RPMI7951 (cell line): ENCODE measurements around the gene TTC7B. TPM values are rescaled to one million over a fixed set of nuclear protein-coding genes. Genes with fewer than 3 reads are reported as not detected.
A peak's percentile ranks its signal among the peaks of the same experiment; 100 is the strongest.

Source experiments
- DNase-seq: peaks from one replicate; pipeline ENCODE4 v3.0.0-alpha.2; 2012; ENCODE audit warnings: low read depth
- total RNA-seq: library from RNA; depleted of rRNA; stranded (reverse); fragments of >200 nt; shearing (Covaris generic); gene quantifications from 2 replicates; pipeline ENCODE4 v1.2.3, GENCODE V29; 2014

TTC7B gene
- total RNA-seq, 1 experiment from 2014 or later, result 22.1 TPM

GRCh38 chr14:90546767-90547166 is 269.5 kb downstream of the TTC7B start:
- no peak for DNase-seq

GRCh38 chr14:90545966-90546751 is 270.1 kb downstream of the TTC7B start:
- DNase-seq, result no peak

GRCh38 chr14:90545382-90545781 is 270.8 kb downstream of the TTC7B start:
- DNase-seq, result no peak

DNA sequence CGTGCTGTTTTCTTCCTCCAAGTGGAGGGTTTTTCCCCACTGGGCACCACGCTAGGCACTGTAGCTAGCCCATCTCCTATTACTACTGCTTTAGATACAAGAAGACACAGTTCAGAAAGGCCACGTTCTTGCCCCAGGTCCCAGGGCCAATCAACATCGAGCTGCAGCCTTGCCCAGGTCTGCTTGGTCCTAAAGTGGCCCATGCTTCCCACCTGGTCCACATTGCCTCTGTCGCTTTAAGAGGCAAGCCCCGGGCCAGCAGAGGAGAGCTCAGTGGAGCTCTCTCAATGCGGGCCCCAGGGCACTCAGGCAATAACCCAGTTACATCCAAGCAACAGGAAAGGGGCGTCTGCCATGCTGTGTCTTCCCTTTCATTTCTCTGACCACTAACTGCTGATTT is 271.3 kb downstream of the TTC7B start:
- DNase-seq, result no peak

GRCh38 chr14:90544566-90544965 is 271.7 kb downstream of the TTC7B start:
- no peak for DNase-seq

- no peak for DNase-seq
Observed at GRCh38 chr14:90543876-90544275, 272.4 kb downstream of the TTC7B start.

GRCh38 chr14:90541076-90541634 is 275.1 kb downstream of the TTC7B start:
- no peak for DNase-seq

DNA sequence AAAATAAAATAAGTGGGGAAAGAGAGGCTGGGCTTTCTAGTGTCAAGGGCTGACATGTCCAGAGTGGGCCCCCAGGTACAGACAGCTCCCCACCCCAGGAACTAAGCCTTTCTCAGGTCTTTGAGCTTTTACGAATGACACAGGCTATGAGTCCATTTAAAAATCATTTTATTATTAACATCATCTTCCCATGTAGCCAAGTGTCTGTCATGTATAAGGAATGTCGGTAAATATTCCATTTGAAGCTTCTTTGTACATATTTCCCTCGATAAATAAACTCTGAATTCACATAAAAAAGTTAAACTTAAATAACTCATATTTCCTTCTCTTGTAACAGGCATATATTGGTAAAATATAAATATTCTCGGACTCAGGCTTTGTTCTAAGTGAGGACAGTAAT is 275.8 kb downstream of the TTC7B start:
- no peak for DNase-seq

GRCh38 chr14:90539996-90540395 is 276.2 kb downstream of the TTC7B start:
- DNase-seq, result no peak

- no peak for DNase-seq
Observed at GRCh38 chr14:90539496-90539775, 276.8 kb downstream of the TTC7B start.

DNA sequence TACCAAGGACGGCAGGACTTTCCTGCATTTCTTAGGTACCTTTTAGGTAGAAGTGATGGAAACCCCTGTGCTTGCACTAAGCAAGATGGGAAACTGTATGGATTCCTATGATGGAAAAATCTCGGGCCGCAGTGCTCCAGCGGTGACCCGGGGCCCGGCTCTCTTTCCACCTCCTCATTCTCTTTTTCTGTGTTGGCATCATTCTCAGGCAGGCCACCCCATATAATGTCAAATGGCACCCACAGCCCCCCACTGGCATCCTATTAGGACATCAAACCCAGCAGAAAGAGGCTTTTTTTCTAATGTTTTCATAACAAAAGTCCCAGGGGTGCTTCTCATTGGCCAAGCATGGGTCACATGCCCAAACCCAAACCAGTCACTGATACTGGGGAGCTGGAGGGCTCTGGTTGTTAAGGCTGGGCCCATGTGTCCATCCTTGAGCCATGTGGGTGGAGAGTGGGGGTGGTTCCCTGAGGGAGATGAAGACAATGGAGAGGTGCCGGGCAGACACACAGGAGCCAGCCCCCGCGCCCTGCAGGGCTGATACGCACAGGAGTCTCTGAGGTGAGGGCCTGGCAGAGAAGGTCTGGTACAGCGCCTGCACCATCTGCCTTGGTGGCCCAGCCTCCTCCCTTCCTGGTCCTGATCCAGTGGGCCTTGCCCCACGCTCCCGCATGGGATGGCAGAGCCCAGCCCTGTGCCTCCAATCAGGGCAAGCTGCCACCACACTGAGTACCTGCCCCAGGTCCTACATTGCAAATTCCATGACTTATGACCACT is 277.3 kb downstream of the TTC7B start:
- DNase-seq, result no peak

DNA sequence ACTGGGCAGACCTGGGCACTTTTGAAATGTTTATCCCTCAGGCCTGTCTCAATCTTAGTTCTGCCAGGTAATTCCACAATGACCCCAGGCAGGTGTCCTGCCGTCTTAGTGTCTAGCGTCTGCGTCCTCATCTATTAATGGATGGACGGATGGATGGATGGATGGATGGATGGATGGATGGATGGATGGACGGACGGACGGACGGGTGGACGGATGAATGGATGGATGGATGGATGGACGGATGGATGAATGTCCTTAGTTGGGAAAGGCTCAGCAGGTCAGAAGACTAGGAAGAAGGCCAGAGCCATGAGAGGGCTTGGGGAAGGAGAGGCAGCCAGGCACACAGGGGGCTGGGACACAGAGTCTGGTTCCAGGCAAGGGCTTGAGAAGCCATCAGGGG is 278.1 kb downstream of the TTC7B start:
- no peak for DNase-seq

DNA sequence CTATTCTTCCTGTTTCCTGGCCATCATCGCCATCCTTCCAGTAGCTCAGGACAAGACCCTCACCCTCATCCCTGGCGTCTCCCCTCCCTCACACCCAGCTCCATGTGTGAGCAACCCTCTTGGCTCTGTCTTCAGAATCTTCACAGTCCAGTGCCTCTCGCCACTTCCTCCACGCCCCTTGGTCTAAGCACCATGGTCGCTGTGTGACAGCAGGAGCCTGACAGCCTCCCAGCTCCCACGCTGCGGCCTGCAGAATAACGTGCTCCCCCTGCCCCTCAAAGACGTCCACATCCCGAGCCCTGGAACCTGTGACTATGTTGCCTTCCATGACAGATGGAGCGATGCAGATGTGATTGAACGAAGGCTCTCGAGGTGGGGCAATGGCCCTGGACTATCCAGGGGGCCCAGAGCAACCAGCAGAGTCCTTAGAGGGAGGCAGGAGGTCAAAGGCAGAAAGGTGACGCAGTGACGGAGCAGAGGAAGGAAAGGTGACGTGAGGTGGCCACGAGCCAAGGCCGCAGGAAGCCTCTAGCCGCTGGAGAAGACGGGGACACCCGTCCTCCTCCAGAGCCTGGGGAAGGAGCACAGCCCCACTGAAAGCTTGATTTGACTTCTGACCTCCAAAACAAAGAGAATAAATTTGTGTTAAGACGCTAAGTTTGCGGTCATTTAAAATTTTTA is 279.6 kb downstream of the TTC7B start:
- no peak for DNase-seq

GRCh38 chr14:90536092-90536491 is 280.1 kb downstream of the TTC7B start:
- no peak for DNase-seq

DNA sequence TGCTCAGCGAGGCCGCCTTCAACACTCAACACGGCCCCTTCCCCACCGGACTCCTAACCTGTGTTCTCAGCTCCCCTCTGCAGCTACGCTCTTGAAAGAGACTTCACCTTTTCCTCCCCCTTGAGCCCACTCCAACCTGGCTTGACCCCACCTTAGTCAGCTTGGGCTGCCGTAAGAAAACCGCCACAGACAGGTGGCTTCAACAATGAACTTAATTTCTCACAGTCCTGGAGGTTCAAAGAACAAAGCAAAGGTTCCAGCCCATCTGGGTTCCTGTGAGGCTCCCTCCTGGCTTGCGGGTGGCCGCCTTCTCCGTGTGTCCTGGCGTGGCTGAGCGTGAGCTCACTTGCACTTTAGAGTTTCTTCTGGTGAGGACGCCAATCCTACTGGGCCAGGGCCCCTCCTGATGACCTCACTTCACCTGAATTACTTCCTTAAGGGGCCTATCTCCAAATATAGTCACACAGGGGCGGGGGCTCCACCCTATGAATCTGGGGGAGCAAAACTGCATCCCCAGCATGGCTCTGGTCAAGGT is 280.6 kb downstream of the TTC7B start:
- no peak for DNase-seq

DNA sequence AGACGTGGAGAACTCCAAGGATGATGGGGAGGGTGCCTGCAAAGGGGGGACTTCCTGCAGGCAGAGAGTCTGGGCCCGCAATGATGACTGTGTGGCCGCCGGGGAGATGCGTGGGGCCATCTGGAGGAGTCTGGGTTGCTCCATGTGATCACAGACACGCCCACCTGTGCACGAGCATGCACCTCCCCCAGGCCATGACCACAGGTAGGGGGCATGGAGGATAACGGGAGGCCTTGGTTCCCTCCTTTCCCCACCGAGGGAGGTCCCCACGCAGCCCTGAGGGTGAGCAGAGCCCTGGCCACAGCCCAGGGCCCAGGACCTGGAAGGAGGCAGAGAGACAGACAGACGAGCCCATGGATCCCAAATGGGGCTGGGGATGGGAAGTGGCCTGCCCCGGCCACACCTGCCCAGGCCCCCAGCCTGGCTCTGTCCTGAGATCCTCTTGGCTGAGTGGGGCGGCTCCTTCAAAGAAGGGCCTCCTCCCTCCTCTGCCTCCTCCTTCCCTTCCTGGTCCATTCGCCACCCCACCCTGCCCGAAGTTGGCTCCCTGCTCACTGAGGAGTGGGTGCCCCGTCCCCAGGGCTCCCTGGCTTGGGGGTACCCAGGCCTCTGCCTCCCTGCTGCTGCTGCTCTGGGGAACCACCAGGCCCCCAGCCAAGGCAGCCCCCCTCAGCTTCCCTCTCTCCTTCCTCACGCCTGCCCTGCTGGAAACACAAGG is 281.2 kb downstream of the TTC7B start:
- DNase-seq, result no peak

GRCh38 chr14:90534091-90534837 is 282.0 kb downstream of the TTC7B start:
- peak; percentile 50 for DNase-seq

- no peak for DNase-seq
Observed at GRCh38 chr14:90533591-90534021, 282.6 kb downstream of the TTC7B start.

GRCh38 chr14:90532826-90533525 is 283.3 kb downstream of the TTC7B start:
- DNase-seq, result no peak

DNA sequence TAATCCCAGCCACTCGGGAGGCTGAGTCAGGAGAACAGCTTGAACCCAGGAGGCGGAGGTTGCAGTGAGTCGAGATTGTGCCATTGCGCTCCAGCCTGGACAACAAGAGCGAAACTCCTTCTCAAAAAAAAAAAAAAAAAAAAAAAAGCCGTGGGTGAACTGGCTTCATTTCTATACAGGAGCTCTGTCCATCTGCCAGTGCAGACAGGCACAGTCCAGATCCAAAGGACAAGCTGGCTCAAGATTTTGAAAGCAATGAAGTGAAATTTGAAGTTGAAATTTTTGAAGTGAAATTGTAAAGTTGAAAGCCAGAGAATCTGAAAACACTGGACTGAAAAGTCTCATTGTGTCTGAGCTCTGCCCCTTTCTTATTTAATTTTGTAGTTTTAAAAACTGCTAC is 284.7 kb downstream of the TTC7B start:
- no peak for DNase-seq
